T-helper 1 cell treated with Interleukin-12 subunit alpha and Interleukin-12 subunit beta and Interleukin-4 antibody, amounts not matched to agents 30 ng/mL and 1 ng/mL, for 36 hours (primary cell): ENCODE data around the gene SLC29A1. TPM values are rescaled to one million over a fixed set of nuclear protein-coding genes. Genes with fewer than 3 reads are reported as not detected.
"Not testable (repeated sequence)": the region's sequence is repeated elsewhere in the genome, so short reads cannot be mapped to it uniquely, and the experiment has no call there.

Experiments
- intact Hi-C: fragments of 100-400 bp; cut with micrococcal nuclease; formaldehyde crosslinking; loops from one replicate; pipeline ENCODE4 v1.15.1; 2024
- total RNA-seq: library from RNA; stranded (reverse); gene quantifications from 2 replicates; pipeline ENCODE4 v1.2.3, GENCODE V29; 2022

Gene SLC29A1
- total RNA-seq = 33.5 and 39.7 TPM in 2 replicates

DNA sequence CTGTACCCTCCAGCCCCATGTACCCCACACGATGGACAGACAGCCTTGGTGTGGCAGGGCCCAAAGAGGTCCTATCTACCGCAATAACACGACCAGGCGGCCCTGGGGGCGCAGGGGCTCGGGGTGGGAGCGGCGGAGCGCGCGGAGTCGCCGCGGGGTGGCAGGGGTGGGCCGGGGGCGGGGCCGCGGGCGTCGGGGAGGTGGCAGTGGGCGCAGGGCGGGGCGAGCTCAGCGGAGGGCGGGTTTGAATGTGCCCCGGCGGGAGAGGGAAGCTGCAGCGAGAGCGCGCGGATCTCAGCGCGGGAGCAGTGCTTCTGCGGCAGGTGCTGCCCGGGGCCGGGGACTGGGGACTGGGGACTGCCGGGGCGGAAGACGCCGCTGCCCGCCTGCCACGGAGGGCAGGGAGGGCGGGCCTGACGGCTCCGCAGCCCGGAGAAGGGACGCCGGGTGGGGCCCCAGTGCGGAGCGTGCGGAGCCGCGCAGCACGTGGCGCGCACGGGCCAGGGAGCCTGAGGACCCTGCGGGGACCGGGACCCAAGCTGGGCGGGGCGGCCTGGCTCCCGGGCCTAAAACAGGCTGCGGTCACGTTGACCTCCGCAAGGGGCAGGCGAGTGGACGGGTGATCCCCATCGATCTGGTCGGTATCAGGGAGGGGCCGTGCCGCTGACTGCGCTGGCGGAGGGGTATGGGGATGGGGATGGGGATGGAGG is at the start of gene SLC29A1:
Gene SLC29A1 (plus strand): TSS at position 277 of the 710 bp plus-strand sequence. CDS start 3,719 bp downstream, outside the sequence.
- intact Hi-C loops = loop anchor here (1.0 to 5.0 kb wide), 5 partner anchors 23 to 596 kb away; partner anchors contain the start of genes AARS2, CDC5L, GTPBP2 and NFKBIE

DNA sequence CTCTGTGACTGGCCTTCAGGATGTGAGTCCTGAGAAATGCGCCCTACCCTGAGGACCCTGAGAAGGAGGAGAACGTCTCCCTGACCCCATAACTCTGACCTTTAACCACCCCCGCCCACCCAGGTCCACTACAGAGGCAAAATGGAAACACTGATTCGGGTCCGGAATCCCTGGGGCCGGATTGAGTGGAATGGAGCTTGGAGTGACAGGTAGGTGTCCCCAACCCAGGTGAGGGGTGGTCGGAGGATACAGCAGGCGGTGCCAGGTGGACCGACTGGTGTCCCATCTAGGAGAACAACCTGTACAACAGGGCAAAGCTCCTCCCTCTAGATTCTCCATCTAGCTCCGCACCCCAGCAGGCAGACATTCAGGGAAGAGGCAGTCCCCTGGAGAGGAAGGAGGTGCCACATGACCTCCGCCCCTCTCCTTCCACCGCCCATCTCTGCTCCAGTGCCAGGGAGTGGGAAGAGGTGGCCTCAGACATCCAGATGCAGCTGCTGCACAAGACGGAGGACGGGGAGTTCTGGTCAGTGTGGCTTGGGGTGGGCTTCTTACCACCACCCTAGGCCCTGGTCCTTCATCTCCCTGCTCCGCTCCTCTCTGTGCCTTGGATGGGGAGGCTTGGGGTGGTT is 47.1 kb upstream of the SLC29A1 start:
- intact Hi-C loops = no loop called here

DNA sequence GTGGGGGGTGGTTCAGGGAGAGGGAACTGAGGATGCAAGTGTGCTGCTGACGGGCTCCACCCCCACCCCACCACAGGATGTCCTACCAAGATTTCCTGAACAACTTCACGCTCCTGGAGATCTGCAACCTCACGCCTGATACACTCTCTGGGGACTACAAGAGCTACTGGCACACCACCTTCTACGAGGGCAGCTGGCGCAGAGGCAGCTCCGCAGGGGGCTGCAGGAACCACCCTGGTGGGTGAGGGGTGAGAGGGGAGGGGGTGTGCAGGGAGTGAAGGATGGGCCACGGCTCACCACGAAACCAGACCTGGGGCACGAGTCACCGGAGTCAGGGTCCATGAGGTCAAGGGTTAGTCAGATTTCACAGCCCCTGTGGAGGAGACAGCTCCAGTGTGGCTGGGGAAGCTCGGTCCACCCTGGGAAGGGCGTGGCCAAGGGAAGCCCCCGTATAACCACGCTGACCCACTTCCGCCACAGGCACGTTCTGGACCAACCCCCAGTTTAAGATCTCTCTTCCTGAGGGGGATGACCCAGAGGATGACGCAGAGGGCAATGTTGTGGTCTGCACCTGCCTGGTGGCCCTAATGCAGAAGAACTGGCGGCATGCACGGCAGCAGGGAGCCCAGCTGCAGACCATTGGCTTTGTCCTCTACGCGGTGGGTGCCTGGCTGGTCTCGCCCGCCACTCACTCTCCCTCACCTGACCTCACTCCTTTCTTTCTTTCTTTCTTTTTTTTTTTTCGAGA is 46.5 kb upstream of the SLC29A1 start:
- intact Hi-C loops = no loop called here

DNA sequence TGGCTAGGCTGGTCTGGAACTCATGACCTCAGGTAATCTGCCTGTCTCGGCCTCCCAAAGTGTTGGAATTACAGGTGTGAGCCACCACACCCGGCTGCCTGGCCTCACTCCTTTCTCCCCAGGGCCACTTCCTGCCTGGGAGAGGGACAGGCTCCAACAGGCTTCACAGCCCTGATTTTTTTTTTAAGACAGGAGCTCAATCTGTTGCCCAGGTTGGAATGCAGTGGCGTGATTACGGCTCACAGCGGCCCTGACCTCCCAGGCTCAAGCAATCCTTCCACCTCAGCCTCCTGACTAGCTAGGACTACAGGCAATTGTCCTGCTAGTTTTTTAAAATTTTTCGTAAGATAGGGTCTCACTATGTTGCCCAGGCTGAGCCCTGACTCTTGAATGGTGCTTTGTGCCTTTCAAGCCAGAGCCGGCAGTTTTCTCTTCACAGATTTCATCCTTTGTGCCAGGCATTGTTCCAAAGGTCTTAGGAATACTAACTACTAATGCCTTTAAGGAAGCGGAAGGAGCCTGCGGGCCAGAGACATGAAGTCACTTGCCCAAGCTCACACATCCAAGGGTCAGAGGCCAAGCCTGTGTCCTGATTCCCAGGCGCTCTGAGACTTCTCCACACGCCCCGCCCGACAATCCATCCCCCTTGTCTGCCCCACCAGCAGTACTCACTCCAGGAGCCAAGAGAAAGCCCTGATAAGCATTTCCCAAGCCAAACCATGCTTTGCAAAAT is 45.5 kb upstream of the SLC29A1 start:
- intact Hi-C loops = no loop called here

DNA sequence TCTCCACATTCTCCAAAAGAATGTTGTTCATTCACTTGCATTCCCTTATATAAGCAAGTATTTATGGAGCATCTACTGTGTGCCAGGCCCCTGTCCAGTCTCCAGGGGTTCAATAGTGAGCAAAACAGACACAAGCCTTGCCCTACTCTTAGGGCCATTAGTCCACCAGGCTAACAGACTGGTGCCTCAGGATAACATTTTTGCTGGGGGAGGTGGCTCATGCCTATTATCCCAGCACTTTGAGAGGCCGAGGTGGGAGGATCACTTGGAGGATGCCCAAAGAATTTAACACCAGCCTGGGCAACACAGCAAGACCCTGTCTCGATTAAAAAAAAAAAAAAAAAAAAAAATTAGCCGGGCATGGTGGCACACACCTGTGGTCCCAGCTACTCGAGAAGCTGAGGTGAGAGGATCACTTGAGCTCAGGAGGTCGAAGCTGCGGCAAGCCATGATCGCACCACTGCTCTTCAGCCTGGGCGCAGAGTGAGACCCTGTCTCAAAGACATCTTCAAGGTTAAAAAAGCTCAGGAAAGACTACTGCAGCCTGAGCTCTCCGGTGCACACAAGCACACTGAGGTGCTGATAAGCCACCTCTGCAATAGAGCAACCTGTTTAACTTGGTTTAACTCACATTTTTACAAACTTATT is 44.8 kb upstream of the SLC29A1 start:
- intact Hi-C loops = no loop called here

DNA sequence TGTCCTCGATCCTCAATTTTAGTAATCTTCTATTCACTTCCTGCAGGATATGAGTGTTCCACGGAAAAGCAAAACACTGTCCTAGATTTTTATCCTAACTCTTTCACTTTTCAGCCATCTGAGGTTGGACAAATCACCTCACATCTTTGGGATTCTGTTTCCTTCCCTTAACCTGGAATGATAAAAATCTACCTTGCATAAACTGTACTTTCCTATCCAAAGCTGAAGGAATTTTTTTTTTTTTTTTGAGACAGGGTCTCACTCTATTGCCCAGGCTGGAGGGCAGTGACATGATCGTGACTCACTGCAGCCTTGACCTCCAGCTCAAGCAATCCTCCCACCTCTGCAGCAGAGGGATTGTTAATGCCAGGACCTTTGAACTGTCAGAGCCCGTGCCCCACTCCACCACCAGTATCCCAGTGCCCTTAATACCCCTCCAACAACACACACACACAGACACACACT is 44.3 kb upstream of the SLC29A1 start:
- intact Hi-C loops = no loop called here

DNA sequence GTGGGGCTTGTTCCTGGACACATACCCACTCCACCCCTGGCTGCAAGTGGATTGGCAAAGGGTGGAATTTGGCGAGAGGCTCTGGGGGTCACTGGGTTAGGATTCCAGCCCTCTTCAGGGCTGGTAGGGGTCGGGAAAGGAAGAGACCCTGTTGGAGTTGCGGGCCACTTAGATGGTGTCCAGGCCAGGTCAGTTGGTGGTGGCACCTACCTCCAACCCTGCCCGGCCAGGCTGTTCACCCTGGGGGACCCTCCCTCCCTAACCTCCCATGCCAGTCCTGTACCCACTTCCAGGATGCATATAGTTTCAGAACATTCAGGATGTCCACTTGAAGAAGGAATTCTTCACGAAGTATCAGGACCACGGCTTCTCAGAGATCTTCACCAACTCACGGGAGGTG is 43.7 kb upstream of the SLC29A1 start:
- intact Hi-C loops = no loop called here

DNA sequence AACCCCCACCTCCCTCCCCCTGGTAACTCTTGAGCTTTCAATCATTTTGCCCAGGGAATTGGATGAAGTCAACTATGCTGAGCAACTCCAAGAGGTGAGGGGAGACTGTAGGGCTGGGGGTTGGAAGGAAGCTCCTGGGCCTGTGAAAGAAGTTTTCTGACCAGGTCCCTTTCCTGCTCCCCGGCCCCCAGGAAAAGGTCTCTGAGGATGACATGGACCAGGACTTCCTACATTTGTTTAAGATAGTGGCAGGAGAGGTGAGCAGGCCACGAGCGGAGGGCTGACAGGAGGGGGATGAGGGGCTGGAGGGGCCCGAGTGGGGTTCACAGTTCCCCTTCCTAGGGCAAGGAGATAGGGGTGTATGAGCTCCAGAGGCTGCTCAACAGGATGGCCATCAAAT is 43.0 kb upstream of the SLC29A1 start:
- intact Hi-C loops = no loop called here

DNA sequence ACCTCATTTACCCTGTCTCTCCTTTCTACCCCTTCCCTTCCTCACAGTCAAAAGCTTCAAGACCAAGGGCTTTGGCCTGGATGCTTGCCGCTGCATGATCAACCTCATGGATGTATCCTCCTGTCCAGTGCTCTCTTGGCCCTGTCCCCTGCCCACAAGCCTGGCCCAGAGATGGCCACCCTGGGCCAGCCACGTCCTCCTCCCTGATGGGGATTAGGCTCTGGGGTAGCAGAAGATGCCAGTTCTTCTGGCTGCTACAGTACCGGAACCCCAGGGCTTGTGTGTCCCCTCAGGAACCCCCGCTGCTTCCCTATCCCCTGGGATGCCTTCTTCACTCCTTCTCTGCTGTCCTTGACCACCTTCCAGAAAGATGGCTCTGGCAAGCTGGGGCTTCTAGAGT is 42.5 kb upstream of the SLC29A1 start:
- intact Hi-C loops = no loop called here

DNA sequence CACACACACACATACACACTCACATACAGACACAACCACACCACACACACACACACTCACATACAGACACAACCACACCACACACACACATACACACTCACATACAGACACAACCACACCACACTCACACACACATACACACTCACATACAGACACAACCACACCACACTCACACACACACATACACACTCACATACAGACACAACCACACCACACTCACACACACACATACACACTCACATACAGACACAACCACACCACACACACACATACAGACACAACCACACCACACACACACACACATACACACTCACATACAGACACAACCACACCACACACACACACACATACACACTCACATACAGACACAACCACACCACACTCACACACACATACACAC is 41.6 kb upstream of the SLC29A1 start:
- intact Hi-C loops = not testable (repeated sequence)

DNA sequence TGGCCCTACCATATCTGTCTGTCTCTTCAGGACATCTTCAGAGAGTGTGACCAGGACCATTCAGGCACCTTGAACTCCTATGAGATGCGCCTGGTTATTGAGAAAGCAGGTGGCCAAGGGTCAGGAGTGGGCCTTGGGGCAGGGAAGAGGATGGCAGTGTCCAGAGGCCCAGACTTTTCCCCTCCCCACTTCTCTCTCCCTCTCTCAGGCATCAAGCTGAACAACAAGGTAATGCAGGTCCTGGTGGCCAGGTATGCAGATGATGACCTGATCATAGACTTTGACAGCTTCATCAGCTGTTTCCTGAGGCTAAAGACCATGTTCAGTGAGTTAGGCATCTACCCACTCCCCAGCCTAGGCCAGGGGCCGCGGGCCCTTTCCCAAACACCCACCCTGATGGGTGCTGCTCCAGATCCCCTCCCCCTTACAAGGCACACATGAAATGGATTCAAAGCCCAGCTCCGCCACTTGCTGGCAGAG is 40.4 kb upstream of the SLC29A1 start:
- intact Hi-C loops = no loop called here

DNA sequence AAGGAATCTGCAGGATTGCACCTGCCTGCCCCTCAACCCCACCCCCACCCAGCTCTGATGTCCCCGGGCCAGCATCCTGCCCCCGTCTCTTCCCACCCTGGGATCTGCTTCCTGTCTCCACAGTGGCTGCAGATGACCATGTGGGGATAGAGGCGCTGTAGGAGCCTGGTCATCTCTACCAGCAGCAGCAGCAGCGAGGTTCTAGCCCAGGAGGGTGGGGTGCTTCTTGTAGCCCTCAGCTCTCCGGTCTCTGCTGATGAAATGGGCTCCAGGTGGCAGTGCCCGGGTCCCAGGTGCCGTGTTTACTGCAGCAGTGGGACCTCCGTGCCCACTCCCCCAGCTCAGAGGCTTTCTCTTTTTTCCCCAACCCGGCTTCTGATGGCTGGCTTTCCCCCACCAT is 39.6 kb upstream of the SLC29A1 start:
- intact Hi-C loops = no loop called here

DNA sequence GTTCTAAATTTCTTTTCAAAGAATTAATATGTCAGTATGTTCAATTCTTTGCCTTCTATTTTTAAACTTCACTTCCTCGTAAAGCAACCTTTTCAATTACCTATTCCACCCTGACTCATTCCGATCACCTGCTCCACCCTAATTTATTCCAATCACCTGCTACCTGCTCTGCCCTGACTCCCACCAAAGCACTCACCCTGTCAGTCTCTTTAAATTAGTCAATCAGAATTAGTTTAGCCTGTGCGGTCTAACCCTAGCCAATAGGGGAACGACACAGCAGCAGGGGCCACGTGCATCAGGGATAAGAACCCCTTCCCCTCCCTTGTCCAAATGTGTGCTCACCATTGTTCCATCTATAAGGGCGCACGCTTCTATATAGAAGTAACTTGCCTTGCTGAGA is 38.0 kb upstream of the SLC29A1 start:
- intact Hi-C loops = not testable (repeated sequence)

DNA sequence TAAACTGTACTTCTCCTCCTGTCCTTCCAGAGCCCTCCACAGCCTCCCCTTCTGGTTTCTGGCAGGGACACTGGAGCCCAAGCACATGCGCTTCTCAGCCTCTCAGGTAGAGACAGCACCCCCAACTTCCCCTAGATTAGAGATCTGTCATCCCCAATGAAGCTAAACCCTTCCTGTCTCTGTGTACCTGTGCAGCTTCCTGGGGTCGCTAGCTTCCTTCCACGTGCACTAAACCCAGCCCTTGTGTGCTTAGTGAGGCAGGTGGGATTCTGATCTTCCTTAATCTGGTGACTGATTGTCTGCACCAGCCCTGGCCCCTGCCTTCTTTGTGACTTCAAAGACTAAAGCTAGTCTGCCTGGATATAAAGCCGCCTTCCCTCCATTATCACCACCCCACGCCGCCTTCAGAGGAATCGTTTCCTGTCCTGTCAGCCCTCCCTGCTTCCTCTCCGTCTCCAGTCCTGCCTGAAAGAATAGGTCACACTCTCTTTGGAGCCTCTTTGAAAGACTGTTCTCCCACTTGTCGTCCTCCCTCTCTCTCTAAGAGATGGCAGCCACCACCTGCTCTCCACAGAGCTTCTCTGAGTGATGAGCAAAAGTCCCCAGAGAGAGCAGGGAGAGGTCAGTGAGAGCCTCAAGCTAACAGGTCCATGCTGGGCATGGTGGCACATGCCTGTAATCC is 37.3 kb upstream of the SLC29A1 start:
- intact Hi-C loops = no loop called here

DNA sequence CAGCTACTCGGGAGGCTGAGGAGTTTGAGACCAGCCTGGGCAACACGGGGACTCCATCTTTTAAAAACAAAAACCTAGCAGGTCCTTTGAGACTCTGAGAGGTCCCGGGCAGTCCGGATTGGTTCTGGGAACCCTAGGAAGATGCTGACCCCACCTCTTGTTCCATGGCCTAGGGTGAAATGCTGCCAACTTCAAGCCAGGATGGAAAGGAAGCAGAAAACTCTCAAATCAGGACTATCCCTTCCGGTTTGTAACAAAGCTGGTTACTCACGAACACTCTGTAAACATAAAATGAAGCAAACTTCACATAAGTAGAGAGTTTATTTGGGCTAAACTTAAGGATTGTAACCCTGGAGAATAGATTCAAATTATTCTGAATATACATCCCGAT is 36.8 kb upstream of the SLC29A1 start:
- intact Hi-C loops = no loop called here

DNA sequence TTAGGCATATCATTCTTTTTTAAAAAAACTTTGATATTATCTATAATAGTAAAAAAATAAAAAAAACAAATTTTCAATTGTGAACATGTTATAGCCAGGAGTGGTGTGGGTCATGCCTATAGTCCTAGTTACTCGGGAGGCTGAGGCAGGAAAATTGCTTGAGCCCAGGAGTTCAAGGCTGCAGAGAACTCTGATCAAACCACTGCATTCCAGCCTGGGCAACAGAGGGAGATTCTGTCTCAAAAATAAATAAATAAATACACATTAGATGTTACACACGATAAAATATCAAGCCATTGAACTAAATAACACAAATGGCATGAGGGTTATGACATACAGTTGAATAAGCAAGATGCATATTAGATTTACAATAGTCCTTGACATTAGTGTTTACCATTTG is 34.6 kb upstream of the SLC29A1 start:
- intact Hi-C loops = no loop called here

DNA sequence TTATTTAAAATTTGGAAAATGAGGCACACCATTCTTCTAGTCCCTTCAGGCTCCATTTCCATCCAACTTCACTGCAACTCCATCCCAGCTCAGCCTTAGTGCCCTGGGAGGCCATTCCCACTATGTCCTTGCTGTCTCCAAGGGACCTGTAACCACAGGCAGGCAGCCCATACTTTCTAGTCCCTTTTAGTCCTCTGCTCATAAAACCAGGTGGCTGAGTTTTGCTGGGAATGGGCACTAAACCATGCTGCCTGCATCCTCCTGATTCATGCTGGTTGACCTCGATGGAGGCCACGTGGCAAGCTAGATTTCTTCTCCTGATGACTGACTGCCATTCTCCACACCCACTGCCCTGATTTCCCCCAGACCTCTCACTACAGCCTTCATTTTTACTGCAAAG is 34.1 kb upstream of the SLC29A1 start:
- intact Hi-C loops = no loop called here

DNA sequence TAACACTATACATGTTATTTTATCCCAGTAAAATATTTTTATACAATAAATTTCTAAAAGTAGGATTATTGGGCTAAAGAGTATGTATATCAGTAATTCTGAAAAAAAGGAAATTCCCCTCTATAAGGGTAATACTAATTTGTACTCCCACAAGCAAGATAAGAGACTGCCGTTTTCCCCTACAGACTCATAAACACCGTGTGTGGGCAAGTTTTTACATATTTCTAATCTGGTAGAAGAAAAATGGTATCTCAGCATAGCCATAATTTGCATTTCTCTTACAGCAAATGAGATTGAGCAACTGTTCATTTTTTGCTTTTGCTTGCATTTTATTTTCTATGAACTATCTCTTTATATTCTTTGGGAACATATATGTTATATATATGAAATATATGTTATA is 32.7 kb upstream of the SLC29A1 start:
- intact Hi-C loops = no loop called here

DNA sequence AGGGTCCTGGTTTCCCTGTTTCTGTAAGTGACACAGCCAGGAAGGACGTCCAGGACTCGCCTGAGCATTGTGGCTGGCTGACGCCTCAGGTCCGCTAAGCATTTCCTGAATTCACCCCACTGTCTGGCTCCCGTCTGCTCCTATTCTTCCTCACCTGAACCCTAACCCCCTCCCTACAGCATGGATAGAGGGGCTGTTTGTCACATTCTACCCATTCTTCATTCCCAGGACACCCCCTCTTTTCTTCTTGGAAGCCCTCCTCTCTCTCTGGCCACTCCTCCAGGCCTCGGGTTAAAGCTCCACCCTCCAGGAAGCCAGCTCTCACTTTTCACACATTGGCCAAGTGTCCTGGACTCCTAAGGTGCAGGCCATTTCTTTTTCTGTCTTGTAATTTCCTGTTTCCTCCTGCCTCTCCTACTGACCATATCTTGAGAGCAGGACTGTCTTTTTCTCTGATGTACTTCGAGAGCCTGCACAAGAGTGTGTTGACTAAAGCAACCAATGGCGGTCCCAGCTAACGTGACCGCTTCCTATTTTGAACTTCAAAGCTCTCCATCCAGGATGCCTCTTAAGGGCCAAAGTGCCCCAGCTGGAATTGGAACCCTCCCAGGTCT is 30.9 kb upstream of the SLC29A1 start:
- intact Hi-C loops = no loop called here
